Osteoblast (primary cell): ENCODE measurements around the gene GABBR2. TPM values are rescaled to one million over a fixed set of nuclear protein-coding genes. Genes with fewer than 3 reads are reported as not detected.
"Not testable (repeated sequence)": the region's sequence is repeated elsewhere in the genome, so short reads cannot be mapped to it uniquely, and the experiment has no call there.

Experiments used
- DNase-seq: peaks from one replicate; pipeline ENCODE4 v3.0.0; 2011; ENCODE audit warnings: low spot score, mixed read lengths; ENCODE audit not compliant: insufficient read length; ENCODE audit errors: missing footprints
- H2AFZ ChIP-seq: 2 replicates; pipeline ENCODE4 v1.6.0; 2011; ENCODE audit warnings: mild to moderate bottlenecking, low read length
- H3K27ac ChIP-seq: 2 replicates; pipeline ENCODE4 v1.5.1; 2011; ENCODE audit warnings: mild to moderate bottlenecking, low read depth, low read length, moderate library complexity
- H3K27me3 ChIP-seq: 2 replicates; pipeline ENCODE4 v1.6.0; 2012; ENCODE audit warnings: mild to moderate bottlenecking, control low read depth, inconsistent platforms, low read length, moderate library complexity; ENCODE audit not compliant: insufficient read depth
- H3K36me3 ChIP-seq: 2 replicates; pipeline ENCODE4 v1.5.1; 2011; ENCODE audit warnings: mild to moderate bottlenecking, low read length, control low read depth, moderate library complexity; ENCODE audit not compliant: insufficient read depth
- H3K4me1 ChIP-seq: 2 replicates; pipeline ENCODE4 v1.5.1; 2011; ENCODE audit warnings: mild to moderate bottlenecking, low read length, control low read depth, moderate library complexity; ENCODE audit not compliant: insufficient read depth
- H3K4me2 ChIP-seq: 2 replicates; pipeline ENCODE4 v1.6.0; 2011; ENCODE audit warnings: mild to moderate bottlenecking, low read length; ENCODE audit not compliant: insufficient read depth
- H3K4me3 ChIP-seq: fragments of 200-600 bp; sonication (generic); 3 replicates; pipeline ENCODE4 v1.5.1; 2012; ENCODE audit warnings: mild to moderate bottlenecking, low read length, inconsistent platforms; ENCODE audit not compliant: insufficient read depth
- H3K79me2 ChIP-seq: 2 replicates; pipeline ENCODE4 v1.6.0; 2012; ENCODE audit warnings: mild to moderate bottlenecking, low read length, control low read depth, inconsistent platforms; ENCODE audit not compliant: insufficient read depth
- H3K9me3 ChIP-seq: 2 replicates; pipeline ENCODE4 v1.5.1; 2011; ENCODE audit warnings: low read depth, low read length, control low read depth
- H4K20me1 ChIP-seq: 2 replicates; pipeline ENCODE4 v1.6.0; 2012; ENCODE audit warnings: mild to moderate bottlenecking, low read length, control low read depth; ENCODE audit not compliant: insufficient read depth
- total RNA-seq: library from RNA; depleted of rRNA; stranded (reverse); fragments of >200 nt; gene quantifications from 2 replicates; pipeline ENCODE4 v1.2.3, GENCODE V29; 2012
- TF ChIP-seq, protein P1 (sequence below): IDR thresholded peaks from 2 replicates; pipeline ENCODE4 v1.5.1; 2011; ENCODE audit warnings: mild to moderate bottlenecking, low read depth, low read length, moderate library complexity; ENCODE audit errors: extremely low read depth

GABBR2 gene
- total RNA-seq, 1 donor = under 0.01 TPM

- Histone ChIP-seq H2AFZ (no peak overlapping the region), H3K4me2 (no peak overlapping the region), H3K27me3 (no peaks in the 10 kb centered on the region), H3K9me3 (no peaks in the 10 kb centered on the region), H3K4me1 (peaks cover 16% of the 10 kb centered on the region), H4K20me1 (no peaks in the 10 kb centered on the region), H3K4me3 (no peak overlapping the region), H3K36me3 (no peaks in the 10 kb centered on the region), H3K79me2 (no peaks in the 10 kb centered on the region), H3K27ac (no peak overlapping the region)
- no peak for DNase-seq
- TF ChIP-seq, protein P1, sequence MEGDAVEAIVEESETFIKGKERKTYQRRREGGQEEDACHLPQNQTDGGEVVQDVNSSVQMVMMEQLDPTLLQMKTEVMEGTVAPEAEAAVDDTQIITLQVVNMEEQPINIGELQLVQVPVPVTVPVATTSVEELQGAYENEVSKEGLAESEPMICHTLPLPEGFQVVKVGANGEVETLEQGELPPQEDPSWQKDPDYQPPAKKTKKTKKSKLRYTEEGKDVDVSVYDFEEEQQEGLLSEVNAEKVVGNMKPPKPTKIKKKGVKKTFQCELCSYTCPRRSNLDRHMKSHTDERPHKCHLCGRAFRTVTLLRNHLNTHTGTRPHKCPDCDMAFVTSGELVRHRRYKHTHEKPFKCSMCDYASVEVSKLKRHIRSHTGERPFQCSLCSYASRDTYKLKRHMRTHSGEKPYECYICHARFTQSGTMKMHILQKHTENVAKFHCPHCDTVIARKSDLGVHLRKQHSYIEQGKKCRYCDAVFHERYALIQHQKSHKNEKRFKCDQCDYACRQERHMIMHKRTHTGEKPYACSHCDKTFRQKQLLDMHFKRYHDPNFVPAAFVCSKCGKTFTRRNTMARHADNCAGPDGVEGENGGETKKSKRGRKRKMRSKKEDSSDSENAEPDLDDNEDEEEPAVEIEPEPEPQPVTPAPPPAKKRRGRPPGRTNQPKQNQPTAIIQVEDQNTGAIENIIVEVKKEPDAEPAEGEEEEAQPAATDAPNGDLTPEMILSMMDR = no peak
These were observed 206.9 kb downstream of the GABBR2 start for GRCh38 chr9:98501819-98502218.

DNA sequence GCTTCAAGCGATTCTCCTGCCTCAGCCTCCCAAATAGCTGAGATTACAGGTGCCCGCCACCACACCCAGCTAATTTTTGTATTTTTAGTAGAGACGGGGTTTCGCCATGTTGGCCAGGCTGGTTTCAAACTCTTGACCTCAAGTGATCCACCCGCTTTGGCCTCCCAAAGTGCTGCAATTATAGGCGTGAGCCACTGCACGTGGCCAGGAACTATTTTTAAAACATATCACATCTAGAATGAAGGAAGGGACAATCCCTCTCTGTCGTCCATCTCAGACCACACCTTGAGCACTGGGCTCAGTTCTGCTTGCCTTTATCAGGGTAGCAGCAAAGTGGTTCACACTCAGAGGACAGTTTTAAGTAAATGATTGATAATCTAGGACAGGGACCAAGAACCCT, 207.5 kb downstream of the GABBR2 start:
- not testable (repeated sequence) for H3K27me3 ChIP-seq, H2AFZ ChIP-seq, H4K20me1 ChIP-seq, H3K9me3 ChIP-seq, DNase-seq, H3K27ac ChIP-seq, H3K4me3 ChIP-seq, H3K36me3 ChIP-seq, H3K4me2 ChIP-seq, H3K79me2 ChIP-seq
- peaks cover 16% of the 10 kb centered on the region for H3K4me1 ChIP-seq

GRCh38 chr9:98500337-98500919, 208.3 kb downstream of the GABBR2 start:
- H3K27ac ChIP-seq = no peak overlapping the region
- H3K4me1 ChIP-seq = peaks cover 16% of the 10 kb centered on the region
- no peaks in the 10 kb centered on the region for H4K20me1 ChIP-seq
- H3K79me2 ChIP-seq = no peaks in the 10 kb centered on the region
- no peaks in the 10 kb centered on the region for H3K36me3 ChIP-seq
- H2AFZ ChIP-seq = no peak overlapping the region
- TF ChIP-seq, protein P1 = no peak
- no peak overlapping the region for H3K4me3 ChIP-seq
- H3K4me2 ChIP-seq = no peak overlapping the region
- DNase-seq = no peak
- no peaks in the 10 kb centered on the region for H3K27me3 ChIP-seq
- H3K9me3 ChIP-seq = no peaks in the 10 kb centered on the region

DNA sequence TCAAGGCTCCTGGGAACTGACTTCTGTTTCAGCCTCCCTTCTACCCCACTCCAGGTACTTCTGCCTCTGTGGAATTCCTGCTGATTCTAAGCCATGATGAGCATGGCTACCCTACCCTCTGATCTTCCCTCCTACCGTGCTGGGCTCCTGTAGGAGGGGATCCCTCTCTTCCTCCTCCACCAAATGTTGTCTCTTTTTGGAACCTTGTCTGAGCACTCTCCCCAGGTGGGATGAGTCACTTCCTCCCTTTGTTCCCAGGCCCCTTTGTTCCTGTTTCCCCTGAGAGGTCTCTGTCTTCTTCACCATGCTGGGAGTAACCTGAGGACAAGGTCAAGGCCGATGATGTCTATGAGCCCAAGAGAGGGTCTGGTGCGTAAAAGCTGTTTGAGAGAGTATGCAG, 213.2 kb downstream of the GABBR2 start:
- no peaks in the 10 kb centered on the region for H3K36me3 ChIP-seq
- TF ChIP-seq, protein P1 = no peak
- H3K27me3 ChIP-seq = no peaks in the 10 kb centered on the region
- no peaks in the 10 kb centered on the region for H3K79me2 ChIP-seq
- H2AFZ ChIP-seq = no peak overlapping the region
- H3K27ac ChIP-seq = no peak overlapping the region
- no peak for DNase-seq
- no peaks in the 10 kb centered on the region for H4K20me1 ChIP-seq
- H3K9me3 ChIP-seq = no peaks in the 10 kb centered on the region
- no peak overlapping the region for H3K4me3 ChIP-seq
- peaks cover 15% of the 10 kb centered on the region for H3K4me1 ChIP-seq
- H3K4me2 ChIP-seq = no peak overlapping the region
